Renal pelvis (tissue), 4 donors: ENCODE measurements around the gene PRR18. TPM values are rescaled to one million over a fixed set of nuclear protein-coding genes. Genes with fewer than 3 reads are reported as not detected.

Experiments used
- DNase-seq: peaks from one replicate; pipeline ENCODE4 v3.0.0-alpha.2; 2013
- polyA plus RNA-seq, 3 donors: library from polyadenylated mRNA; unstranded; fragments of 120-200 nt; gene quantifications; one replicate each; pipeline ENCODE4 v1.2.1, GENCODE V29; 2013; ENCODE audit not compliant: insufficient read length in 3 of 3

The PRR18 gene
- polyA plus RNA-seq, 3 donors: 0.27 to 0.30 (median 0.28) TPM

DNA sequence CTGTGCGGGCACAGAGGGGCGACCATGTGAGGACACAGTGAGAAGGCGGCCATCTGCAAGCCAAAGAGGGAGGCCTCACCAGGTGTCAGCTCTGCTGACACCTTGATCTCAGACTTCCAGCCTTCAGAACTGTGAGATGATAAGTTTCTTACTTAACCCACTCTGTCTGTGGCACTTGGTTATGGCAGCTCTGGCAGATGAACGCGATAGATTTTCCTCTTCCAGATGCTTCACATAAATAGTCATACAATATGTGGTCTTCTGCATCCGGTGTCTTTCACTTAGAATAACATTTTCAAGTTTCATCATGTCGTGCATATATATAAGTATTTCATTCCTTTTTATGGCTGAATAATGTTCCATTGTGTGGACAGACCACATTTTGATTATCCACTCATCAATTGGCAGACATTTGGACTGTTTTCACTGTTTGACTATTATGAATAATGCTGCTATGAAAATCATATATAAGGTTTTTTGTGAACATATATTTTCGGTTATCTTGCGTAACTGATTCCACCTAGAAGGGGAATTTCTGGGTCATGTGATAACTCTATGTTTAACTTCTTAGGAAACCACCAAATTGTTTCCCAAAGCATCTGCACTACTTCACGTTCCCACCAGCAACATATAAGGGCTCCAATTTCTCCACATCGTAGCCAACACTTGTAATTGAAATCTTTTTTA is 30.2 kb downstream of the PRR18 start:
- no peak for DNase-seq

DNA sequence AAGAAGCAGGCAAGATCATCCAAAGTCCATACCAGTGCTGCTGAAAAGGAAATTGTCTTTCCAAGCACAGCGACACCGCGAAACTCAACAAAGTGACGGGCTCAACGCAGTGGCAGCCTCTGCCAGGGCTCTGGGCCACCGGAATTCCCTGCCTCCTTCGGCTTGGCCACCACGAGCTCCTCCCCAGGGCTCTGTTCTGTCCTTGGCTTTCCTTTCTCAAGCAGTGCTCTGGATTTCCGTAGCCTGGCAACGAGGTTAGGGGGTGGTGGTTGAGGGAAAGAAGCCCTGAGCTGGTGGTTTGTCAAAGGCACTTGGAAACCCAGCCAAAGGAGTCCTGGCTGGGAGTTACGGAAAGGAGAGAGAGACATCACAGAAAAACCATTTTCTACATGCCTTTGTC is 31.2 kb downstream of the PRR18 start:
- DNase-seq: no peak

DNA sequence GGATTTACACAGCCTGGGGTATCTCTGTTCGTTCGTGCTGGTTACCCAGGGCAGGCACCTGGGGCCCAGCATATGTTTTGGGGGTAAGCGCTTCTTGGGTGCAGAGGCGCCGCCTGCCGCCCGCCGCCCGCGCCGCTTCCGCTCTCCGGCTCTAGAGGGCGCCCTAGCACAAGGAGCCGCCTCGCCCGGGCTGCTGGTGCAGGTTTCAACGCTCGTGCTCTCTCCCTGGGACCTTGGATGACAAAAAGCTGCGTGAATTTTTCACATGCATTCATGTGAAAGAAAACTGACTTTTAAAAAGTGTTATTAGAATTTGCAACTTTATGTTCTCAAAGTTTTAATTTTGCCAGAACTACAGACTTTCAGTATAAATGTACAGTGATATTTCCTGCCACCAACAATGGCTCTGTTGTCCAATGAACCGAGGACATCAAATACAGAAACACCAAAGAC is 32.5 kb downstream of the PRR18 start:
- peak; percentile 50 for DNase-seq

DNA sequence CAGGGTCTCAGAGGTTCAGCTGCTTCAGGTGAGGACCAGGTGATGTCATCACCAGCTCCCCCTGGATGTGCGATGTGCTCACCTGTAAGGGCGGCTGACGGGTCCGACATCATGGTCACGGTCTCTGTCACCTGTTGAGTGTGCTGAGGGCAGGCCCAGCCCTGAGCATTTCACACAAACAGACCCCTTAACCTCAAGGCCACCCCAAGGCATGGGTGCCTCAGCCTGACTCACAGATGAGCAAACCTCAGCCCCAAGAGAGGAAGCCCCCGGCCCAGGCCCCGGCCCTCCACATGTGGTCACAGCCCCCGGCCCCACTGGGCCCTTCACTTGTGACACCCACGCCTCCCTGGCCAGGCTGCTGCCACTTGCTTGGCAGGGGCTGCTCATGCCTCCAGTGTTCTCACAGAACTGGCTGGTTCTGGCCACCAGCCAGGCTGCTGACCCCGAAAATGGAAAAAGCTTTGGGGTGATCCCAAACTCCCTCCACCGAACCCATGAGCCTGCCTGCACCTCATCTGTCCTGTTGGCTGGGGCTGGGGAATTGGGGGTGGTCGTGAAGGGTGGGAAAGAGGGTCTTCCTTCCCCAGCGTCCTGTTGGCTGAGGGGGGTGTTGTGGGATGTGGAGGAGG is 33.3 kb downstream of the PRR18 start:
- no peak for DNase-seq

DNA sequence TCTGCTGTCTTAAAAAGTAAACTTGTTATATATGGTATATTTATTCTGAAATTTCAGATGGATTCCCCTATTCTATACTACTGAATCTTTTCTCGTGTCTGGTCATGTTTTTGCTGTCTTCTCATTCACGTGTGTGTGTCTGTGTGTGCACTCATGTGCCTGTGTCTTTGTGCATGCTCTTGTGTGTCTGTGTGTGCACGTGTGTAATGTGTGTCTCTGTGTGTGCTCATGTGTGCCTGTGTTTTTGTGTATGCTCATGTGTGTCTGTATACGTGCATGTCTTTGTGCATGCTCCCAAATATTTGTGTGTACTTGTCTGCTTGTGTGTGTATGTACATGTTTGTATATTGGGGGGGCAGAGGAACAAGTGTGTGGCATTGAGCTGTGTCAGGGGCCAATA is 34.0 kb downstream of the PRR18 start:
- no peak for DNase-seq

DNA sequence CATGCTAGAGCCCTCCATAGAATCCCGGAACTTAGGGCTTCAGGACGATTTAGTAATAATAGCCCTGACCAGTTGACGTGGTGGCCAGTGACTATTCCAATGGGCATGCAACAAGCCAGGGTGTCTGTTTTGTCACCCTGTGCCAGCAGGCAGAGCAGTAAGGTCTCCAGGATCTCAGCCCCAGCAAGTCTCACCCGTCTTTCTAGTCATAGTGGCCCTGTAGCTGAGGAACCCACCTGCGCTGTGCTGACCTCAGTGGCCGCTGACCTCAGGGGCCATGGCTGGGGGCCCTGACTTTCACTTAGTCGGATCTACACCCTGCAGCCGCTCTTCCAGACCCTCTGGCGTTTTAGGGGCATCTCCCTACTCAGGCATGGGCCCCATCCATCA is 36.8 kb downstream of the PRR18 start:
- no peak for DNase-seq

DNA sequence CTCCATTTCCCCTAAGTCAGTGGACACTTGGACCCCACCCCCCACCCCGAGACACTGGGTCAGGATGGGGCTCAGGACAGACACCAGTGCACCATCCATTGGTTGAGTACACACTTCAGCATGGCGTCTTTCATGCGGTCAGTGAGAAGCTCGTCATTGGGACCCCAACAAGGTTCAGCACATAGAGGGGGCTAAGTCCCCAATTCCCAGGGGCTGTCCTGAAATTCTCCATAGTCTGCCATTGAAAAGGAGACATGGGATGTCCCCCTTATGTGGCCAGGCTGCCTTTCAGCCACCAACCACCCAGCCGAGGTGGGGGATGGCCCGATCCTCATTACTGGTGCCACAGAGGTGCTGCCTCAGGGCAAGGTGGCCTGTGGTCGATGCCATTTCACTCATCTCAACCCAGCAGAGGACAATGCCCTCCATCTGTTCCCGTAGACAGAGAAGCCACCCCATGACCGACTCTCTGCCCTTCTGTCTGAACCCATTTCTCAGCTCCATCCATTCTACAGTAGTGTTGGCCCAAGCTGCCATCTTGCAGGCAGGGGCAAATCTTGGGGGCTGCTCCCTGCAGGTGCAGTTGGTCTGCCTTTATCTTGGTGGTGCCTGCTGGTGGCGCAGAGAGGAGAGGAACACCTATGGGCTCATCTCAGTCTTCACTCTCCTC is 37.4 kb downstream of the PRR18 start:
- DNase-seq: no peak

DNA sequence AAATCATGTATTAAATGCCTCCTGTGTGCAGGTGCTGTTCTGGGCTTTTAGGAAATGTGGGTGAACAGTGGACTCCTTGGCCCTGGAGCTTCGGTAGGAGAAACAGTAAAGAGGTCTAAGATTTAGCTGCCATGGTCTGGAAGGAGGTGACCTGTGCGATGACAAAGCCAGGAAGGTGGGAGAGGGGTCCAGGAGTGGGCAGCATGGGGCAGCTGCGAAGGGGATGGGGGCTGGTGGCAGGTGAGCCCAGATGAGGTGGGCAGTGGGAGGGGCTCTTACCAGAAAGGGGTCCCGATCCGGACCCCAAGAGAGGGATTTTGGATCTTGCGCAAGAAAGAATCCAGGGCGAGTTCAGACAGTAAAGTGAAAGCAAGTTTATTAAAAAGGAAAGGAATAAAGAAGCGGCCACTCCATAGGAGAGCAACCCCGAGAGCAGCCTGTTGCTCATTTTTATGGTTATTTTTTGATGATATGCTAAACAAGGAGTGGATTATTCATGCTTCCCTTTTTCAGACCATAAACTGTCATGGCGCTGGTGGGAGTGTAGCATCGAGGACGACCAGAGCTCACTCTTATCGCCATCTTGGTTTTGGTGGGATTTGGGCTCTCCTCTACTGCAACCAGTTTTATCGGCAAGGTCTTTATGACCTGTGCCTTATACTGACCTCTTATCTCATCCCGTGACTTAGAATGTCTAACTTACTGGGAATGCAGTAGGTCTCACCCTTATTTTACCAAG is 38.7 kb downstream of the PRR18 start:
- no peak for DNase-seq

DNA sequence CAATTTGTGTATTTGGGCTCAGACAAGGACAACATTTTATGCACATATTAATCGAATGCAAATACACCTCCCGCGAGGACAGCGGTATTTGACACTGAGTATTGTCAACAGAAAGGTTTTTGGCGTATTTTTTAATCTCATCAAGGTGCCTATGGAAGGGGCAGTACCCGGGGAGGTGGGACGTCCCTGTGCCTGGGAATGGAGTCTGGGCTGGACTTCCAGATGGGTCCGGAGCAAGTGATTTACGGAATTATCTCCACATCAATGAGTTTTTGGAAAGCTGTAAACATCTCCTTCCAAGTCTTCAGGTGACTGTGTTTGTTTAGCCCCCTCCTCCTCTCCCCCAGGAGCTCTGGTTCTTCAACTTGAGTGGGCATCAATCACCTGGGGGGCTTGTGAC is 39.8 kb downstream of the PRR18 start:
- no peak for DNase-seq

DNA sequence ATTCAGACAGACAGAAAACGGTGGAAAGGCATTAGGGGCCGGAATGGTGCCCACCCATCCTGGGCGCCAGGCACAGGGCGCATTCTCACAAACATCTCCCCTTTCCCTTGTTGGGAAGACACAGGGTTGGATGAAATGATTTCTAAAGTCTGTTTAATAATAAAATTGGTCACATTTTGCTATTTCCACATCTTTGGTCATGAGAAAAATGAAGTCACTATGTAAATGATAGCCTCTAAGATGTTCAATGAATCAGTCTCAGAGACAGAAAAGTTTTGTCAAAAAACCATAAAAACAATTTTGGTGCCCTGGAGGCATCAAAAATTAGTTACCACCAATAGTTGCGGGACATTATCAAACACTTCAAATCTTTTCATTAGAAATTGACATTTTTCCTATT is 40.7 kb downstream of the PRR18 start:
- DNase-seq: no peak

DNA sequence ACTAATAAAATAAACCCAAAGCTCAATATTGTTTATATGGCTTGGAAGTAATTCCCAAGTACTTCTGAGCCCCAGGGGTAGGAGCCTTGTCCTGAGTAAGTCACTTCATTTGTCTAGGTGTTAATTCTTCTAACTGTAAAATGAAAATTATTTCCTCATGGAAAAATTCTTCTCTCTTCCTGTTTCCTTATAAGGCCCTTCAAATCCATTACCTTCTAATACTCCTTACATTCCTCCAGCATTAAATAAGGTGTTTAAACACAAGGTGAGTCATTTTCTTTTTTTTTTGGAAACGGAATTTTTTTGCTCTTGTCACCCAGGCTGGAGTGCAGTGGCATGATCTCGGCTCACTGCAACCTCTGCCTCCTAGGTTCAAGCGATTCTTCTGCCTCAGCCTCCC is 41.9 kb downstream of the PRR18 start:
- no peak for DNase-seq

DNA sequence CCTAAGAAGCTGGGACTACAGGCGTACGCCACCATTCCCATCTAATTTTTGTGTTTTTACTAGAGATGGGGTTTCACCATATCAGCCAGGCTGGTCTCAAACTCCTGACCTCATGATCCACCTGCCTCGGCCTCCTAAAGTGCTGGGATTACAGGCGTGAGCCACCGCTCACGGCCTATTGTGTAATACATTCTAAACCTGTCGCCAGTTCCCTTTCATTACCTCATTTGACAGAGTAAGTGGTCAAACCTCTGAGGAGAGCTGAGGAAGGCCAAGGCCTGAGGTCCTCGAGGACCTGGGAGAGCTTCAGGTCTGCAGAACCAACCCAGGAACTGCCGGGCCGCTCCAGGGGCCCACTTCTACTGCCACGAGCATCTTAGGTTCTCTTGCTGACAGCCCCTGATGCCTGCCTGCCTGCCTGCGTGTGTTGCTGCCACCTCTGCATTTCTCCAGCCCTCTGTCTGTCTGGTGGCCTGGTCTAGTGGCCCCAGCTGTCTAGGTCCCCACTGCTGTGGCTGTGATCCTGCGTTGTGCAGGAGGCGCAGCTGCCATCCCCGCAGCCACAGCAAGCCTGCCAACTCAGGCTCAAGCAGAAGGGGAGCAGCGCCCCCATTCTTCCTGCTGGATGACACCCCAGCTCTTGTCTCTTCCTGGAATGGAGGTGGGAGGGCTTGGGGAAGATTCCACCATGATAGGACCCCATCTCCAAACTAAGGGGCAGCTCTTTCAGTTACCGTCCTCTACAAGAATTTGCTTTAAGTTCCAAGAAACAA is 45.3 kb downstream of the PRR18 start:
- no peak for DNase-seq

DNA sequence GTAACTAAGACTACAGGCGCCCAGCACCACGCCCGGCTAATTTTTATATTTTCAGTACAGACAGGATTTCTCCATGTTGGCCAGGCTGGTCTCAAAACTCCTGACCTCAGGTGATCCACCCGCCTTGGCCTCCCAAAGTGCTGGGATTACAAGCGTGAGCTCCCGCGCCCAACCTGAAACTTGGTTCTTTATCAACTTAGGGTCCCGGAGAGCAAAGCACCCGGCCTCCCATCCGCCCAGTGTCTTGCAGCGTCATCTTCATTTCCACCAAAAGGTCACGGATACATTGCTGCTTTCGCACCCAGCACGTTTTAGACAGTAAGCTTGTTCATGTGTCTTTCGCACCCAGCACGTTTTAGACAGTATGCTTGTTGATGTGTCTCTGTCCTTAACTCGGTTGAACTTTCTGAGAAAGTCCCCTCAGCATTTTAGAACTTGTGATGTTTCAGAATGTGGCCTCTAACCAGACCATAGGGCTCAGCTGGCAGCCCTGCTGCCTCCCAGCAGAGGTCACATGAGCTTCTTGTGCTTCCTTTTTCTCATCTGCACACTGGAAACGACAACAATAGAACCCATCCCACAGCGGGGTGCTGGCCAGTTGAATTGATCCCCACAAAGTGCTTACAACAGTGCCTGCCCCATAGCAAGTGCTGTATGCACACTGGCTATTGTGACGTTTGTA is 48.8 kb downstream of the PRR18 start:
- DNase-seq: no peak

DNA sequence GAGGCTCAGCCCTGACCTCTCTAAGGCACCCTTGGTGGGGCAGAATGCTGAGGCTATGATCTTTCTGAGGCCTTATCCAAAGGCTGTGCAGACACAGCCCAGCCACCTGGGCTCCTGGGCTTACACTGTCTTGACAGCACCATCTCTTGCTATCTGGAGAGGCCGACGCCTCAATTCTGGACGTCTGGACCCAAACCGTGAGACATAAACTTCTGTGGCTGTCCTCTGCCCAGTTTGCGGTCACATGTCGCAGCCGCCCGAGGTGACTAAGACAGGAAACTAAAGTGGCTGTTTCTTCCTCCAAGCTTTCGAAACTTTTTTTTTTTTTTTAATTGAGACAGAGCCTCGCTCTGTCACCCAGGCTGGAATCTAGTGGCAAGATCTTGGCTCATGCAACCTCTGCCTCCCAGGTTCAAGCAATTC is 49.3 kb downstream of the PRR18 start:
- DNase-seq: no peak

DNA sequence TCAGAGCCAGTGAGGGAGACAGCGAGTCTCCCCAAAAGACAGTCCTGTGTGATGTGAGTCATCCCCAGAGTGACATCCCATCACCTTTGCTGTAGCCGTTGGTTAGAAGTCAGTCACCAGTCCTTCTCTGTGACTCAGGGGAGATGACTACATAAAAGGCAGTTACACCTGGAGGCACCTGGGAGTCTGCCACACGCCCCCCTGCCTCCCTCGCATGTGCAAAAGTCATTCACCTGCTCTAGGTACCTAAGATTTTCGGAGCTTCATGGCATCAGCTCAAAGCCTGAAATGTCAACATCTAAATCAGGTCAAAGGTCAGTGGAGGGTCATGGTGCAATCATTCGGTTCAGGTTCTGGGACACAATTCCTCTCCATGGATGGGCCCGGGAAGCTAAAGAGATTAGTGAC is 50.3 kb downstream of the PRR18 start:
- no peak for DNase-seq

Other genes starting within 250 kb of the PRR18 start
- not detected for gene TBXT, start 140.5 kb downstream of the PRR18 start, polyA plus RNA-seq
- gene SFT2D1, start 34.2 kb upstream of the PRR18 start, polyA plus RNA-seq: 10 to 100 TPM; 59.5 to 84.6 (median 70.0) TPM
- 10 to 100 TPM; 74.5 to 85.6 (median 78.1) TPM for gene MPC1, start 74.5 kb upstream of the PRR18 start, polyA plus RNA-seq